HG03060 (cell line): Measurements from ENCODE around the gene GALNT10.

Experiments
- ATAC-seq: cut with Tn5 transposase; IDR thresholded peaks from one replicate; pipeline ENCODE4 v1.9.1; 2021; ENCODE audit warnings: low read depth, moderate number of reproducible peaks; ENCODE audit not compliant: unreplicated experiment

GALNT10 gene

GRCh38 chr5:154201108-154201769 is 10.7 kb downstream of the GALNT10 start:
- ATAC-seq = no peak

GRCh38 chr5:154202379-154203260 is 12.1 kb downstream of the GALNT10 start:
- ATAC-seq = peak; percentile 77

- no peak for ATAC-seq
Observed at GRCh38 chr5:154203798-154204578, 13.5 kb downstream of the GALNT10 start.

- ATAC-seq = no peak
Observed at GRCh38 chr5:154205441-154206117, 15.0 kb downstream of the GALNT10 start.

- ATAC-seq = no peak
Observed at GRCh38 chr5:154206311-154206710, 15.8 kb downstream of the GALNT10 start.

GRCh38 chr5:154207204-154207603 is 16.7 kb downstream of the GALNT10 start:
- no peak for ATAC-seq

- no peak for ATAC-seq
Observed at GRCh38 chr5:154209591-154210081, 19.1 kb downstream of the GALNT10 start.

GRCh38 chr5:154210163-154210562 is 19.6 kb downstream of the GALNT10 start:
- no peak for ATAC-seq

- ATAC-seq = no peak
Observed at GRCh38 chr5:154211641-154212390, 21.3 kb downstream of the GALNT10 start.

GRCh38 chr5:154213592-154213991 is 23.1 kb downstream of the GALNT10 start:
- no peak for ATAC-seq

- ATAC-seq = peak; percentile 66
Observed at GRCh38 chr5:154214371-154215106, 24.0 kb downstream of the GALNT10 start.

GRCh38 chr5:154215571-154216325 is 25.2 kb downstream of the GALNT10 start:
- no peak for ATAC-seq

GRCh38 chr5:154217462-154217861 is 26.9 kb downstream of the GALNT10 start:
- ATAC-seq = no peak

GRCh38 chr5:154218786-154219185 is 28.3 kb downstream of the GALNT10 start:
- ATAC-seq = no peak

- no peak for ATAC-seq
Observed at GRCh38 chr5:154220625-154221024, 30.1 kb downstream of the GALNT10 start.

GRCh38 chr5:154221371-154221896 is 30.9 kb downstream of the GALNT10 start:
- ATAC-seq = no peak

- ATAC-seq = no peak
Observed at GRCh38 chr5:154222414-154222813, 31.9 kb downstream of the GALNT10 start.

GRCh38 chr5:154223320-154223719 is 32.8 kb downstream of the GALNT10 start:
- no peak for ATAC-seq
